NCI-H345 treated with DMSO at 0.1 percent for 48 hours (cell line): ENCODE results near the gene PRSS50.
"Not testable (repeated sequence)": the region's sequence is repeated elsewhere in the genome, so short reads cannot be mapped to it uniquely, and the experiment has no call there.

Experiments
- DNase-seq: peaks from one replicate; lab custom pipeline; 2025; ENCODE audit not compliant: unreplicated experiment; lab: John Stamatoyannopoulos, UW

The PRSS50 gene, protein sequence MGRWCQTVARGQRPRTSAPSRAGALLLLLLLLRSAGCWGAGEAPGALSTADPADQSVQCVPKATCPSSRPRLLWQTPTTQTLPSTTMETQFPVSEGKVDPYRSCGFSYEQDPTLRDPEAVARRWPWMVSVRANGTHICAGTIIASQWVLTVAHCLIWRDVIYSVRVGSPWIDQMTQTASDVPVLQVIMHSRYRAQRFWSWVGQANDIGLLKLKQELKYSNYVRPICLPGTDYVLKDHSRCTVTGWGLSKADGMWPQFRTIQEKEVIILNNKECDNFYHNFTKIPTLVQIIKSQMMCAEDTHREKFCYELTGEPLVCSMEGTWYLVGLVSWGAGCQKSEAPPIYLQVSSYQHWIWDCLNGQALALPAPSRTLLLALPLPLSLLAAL

DNA sequence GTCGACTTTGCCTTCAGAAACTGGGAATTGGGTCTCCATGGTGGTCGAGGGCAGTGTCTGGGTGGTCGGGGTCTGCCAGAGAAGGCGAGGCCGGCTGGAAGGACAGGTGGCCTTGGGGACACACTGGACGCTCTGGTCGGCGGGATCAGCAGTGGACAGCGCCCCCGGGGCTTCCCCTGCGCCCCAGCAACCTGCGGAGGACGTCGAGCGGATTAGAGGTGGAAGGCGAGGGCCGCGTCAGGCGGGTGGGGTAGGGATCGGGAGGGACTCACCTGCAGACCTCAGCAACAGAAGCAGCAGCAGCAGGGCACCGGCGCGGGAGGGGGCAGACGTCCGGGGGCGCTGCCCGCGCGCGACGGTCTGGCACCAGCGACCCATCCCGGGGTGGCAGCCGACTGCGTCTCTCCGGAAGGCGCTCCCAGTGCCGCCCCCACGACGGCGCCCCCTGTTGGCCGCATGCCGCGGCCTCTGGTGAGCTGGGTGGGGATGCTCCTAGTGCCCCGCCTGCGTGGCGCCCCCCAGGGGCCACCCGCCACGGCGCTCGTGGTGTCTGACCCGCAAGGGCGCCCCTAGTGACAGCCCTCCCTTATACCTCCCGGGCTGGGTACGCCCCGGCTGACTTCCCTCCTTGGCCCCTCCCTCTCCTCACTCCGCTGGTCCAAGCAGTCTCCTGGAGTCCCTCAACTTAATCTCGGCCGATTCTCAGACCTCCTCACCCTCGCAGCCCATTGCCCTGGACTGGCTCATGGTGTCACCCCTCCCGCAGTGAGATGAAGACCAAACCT lies at the start of gene PRSS50:
PRSS50 (minus strand) TSS at position 423 of the 785 bp plus-strand sequence; CDS start at position 378, 45 bp downstream.
- DNase-seq: no peak

DNA sequence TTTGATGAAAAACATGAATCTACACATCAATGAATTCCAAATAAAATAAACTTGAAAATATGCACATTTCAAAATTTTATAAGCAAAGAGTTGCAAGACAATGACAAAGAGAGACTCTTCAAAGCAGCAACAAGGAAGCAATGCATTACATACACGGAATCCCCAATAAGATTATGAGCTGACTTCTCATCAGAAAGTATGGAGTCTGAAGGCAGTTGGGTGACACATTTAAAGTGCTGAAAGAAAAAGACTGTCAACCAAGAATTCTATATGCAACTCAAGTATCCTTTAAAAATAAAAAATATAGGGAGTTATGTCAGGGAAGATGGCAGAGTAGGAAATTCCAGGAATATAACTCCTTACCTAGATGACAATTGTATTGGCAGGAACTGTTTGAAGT lies 46.5 kb upstream of the PRSS50 start:
- DNase-seq: no peak

DNA sequence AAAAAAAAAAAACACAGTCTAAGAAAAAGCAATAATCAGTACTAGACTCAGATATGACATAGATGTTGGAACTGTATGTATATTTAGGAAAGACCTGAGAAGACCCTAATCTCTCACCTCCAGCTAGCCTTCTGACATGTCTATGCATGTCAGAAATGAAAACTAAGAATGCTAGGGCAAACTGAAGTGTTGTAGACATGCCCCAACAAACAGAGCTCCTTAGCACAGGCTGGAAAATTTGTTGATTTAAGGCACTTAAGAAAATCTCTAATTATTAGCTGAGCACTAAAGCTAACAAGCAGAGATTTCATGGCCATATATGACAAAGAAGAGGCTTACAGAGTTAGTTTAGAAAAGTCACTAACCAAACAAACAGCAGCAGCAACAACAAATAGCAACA lies 45.5 kb upstream of the PRSS50 start:
- DNase-seq: no peak

DNA sequence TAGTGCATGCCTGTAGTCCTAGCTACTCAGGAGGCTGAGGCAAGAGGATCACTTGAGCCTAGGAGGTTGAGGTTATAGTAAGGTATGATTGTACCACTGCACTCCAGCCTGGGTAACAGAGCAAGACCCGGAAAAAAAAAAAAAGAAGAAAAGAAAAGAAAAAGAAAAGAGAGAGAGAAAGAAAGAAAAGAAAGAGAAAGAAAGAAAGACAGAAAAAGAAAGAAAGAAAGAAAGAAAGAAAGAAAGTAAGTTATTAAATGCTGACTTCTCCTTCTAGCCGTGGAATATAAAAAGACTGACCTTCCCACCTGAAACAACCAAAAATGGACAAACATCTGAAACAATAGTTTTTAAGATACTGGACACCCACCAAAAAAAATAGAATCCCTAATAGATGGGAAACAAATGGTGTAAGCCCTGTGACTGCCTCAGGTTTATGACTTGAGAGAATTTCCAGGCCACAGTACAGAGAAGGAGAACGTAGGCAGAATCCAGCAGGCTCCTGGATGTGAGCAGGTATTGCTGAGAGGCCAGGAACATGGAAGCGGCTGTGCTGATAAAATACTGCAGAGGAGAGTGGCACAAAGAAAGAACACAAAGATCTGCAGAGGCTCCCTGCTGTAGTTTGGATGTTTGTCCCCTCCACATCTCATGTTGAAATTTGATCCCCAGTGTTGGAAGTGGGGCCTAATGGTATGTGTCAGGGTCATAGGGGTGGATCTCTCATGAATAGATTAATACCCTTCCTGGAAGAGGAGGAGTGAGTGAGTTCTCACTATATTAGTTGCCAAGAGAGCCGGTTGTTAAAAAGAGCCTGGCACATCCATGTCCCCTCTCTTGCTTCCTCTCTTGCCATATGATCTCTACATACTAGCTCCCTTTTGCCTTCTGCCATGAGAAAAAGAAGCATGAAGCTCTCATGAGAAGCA lies 41.8 kb upstream of the PRSS50 start:
- no peak for DNase-seq

DNA sequence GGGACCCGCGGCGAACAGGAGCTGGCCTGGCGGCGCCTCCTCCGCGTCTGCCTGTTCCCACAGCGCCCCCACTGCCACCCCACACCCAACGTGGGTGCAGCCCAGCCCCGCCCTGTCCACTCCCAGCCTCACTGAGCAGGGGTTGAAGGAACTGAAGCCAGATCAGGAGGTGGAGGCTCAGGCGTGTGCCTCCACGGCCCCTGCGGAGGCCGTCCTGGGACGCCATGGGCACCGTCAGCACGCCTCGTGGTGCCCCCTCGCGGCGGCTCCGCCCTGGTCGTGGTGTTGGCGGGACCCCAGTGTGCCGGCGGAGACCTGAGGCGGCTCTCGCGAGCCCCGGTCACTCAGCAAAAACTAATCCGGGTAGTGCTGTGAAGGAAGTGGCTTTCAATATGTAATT lies 39.0 kb upstream of the PRSS50 start:
- DNase-seq: no peak

DNA sequence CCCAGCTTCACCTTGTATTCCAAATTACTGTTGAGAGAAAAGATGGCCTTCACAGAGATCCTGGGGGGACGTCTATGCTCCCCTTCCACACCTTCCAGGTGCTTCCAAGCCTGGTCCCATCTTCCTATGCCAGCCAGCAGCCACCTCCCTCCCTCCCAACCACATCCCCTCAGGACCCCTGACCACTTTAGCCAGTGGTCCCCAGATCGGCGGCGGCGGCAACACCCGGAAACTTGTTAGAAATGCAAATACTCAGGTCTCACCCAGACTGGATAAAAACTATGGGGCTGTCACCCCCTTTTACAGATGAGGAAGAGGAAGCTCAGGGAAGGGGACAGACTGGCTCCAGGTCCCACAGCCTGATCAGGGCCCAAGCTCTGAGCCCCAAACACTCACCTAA lies 38.0 kb upstream of the PRSS50 start:
- no peak for DNase-seq

DNA sequence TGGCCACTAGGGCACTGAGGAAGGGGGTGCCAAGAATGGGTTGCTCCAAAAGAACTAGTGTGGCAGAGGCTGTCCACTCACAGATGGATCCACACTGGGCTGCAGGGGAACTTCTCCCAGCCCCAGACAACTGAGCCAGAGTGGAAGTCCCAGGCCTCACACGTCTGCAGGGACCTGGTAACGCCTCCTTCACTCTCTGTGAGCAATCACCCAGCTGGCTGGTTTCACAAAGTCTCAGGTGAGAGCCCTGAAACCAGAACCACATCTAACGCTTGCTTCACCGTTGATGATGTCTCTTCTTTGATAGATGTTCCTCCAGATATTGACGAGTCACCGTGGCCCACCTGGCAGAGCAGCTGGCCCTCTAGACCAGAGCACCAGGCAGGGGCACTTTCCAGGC lies 35.5 kb upstream of the PRSS50 start:
- DNase-seq: not testable (repeated sequence)

DNA sequence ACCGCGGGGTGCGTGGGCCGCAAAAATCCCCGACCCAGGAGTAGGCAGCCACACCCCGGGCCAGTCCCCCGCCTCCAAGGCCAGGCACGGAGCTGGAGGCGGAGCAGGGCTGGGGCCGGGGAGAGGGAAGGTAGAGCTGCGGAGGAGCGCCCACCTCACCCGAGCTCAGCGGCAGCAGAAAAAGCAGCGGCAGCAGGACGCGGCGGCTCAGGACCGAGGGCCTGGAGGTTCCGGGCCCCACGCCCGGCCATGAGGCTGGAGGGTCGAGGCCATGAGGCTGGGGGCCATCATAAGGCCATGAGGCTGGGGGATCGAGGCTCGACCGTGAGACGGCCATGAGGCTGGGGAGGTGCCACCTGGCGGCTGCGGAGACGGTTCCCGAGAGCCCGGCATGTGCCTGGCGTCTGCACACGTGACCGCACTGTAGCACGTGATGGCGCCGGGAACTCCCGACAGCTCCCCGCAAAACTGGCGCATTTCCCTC lies 32.9 kb upstream of the PRSS50 start:
- no peak for DNase-seq

DNA sequence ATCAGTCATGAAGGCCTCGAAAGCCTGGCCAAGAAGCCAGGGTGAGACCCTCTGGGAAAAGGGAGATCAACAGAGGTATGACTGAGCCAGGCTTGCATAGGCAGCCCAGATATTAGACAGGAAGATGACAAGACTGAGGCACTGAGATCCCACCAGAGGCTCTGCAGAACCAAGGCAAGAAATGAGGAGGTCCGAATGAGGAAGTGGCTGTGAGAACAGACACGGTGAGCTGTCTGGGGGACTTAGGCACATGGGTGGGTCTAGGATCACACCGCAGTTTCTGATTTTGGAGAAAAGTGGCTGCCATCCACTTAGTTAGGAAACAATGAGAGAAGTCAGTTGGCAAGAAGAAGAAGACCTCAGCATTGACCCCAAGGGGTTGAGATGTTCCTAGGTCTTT lies 31.5 kb upstream of the PRSS50 start:
- no peak for DNase-seq

DNA sequence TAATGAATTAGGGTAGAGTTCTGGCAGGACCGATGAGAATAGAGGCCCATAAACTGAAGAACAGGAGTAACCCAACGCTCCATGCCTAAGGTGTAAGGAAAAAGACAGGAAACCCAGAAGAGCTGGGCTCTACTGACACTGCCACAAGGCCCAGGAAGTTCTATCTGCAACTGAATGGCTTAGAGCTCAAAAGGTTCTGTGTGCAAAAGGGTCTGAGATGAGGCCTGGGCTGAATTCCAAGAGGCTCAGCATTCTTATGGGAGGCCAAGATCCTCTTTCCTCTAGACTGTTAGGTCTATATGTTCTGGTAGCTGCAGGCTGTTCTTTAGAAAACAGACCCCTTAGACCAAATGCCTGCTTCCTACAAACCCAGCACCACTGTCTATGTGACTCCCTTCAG lies 30.5 kb upstream of the PRSS50 start:
- DNase-seq: no peak

DNA sequence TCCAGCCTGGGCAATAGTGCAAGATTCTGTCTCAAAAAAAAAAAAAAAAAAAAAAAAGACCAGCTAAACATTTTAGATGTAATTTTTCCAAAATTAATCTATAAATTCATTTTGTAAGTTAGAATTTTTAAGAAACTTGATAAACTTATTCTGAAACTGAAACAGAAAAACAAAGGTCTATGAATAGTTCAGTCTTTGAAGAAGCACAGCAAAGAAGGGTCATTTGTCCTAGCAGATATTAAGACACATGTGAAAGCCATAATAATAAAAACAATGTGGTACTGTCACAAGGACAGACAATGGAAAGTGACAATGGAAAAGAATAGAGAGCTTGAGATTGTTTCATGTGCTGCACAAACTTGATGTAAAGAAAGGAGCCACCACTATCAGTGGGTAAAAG lies 29.0 kb upstream of the PRSS50 start:
- DNase-seq: no peak

DNA sequence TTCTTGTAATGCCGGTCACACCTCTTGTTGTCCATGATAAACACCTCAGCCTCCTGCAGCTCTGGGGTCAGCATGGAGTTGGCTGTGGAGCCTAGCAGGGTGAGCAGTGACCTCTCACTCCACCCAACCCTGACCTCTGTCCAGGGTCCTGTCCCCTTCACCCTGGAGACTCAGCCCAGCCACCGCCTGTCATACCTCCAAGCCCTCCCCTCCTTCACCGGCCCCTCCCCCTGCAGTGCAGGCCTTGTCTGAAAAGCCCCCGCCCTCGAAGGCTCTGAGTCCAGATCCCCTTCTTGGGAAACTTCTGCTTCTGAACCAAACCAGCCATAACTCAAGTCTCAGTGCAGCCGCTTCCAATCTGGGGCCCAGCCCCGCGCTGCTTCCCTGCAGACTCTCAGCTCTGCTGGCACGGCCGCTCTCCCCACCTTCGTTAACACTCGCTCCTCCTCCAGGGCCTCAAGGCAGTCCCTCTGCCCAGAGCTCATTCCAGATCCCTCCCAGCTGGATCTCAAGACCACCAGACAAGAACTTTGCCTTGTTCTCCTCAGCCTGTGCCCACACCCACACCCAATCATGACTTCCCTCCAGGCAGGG lies 25.4 kb upstream of the PRSS50 start:
- no peak for DNase-seq

DNA sequence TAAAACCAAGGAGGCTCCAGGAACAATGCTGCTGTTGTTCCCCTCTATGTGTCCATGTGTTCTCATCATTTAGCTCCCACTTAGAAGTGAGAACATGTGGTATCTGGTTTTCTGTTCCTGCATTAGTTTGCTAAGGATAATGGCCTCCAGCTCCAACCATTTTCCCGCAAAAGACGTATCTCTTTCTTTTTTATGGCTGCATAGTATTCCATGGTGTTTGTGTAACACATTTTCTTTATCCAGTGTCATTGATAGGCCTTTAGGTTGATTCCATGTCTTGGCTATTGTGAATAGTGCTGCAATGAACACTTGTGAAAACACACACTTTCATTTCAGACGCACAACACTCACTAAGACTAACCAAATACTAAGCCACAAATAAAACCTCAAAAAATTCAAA lies 21.9 kb upstream of the PRSS50 start:
- not testable (repeated sequence) for DNase-seq

DNA sequence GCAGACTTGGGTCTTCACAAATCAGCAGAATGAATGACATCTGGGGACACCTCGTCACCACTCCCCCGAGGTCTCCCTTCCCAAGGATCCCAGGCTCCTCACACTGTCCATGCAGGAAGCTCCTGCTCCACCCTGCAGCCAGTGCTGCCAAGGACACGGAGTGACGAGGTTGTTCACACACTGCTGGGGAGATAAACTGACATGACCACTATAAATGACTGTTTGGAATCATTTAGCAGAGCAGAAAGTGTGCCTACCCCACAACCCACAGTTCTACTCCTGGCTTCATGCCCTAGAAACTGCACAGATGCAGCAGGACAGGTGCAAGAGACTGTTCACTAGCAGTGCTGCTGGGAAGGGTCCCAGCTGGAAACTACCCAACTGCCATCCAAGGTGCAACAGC lies 19.7 kb upstream of the PRSS50 start:
- no peak for DNase-seq

DNA sequence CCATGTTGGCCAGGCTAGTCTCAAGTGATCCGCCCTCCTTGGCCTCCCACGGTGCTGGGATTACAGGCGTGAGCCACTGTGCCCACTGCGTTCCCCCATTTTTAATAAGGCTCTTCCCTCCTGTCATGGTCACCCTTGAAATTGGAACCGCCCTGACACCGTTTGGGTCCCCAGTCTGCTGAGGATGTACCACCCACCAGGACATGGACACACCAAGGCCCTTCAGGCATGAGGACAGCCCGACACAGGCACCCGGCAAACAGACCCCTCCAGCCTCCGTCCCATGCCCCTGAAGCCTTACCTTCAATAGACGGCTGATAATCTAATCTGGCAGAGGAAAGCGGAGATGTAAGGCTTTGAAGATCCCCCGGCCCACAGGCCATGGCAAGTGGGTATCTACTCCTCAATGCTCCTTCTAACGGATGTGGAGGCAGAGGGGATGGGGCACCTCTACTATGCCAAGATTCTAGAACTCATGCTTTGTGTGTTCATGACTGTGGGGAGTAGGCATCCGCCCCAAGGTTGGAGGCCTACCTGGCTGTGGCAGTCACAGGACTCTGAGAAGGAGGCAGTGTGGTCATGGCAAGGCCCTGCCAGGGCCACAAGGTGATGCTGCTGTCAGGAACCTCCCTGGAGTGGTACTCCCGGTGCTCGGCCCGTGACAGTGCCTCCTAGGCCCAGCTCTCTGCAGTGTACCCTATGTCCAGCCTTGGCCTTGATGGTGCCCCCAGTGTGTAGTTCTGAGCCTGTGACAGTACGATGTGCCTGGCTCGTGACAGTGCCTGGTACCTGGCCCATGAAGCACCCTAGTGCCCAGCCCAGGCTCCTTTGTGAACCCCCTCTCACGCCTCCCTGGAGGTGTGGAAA lies 18.6 kb upstream of the PRSS50 start:
- no peak for DNase-seq

DNA sequence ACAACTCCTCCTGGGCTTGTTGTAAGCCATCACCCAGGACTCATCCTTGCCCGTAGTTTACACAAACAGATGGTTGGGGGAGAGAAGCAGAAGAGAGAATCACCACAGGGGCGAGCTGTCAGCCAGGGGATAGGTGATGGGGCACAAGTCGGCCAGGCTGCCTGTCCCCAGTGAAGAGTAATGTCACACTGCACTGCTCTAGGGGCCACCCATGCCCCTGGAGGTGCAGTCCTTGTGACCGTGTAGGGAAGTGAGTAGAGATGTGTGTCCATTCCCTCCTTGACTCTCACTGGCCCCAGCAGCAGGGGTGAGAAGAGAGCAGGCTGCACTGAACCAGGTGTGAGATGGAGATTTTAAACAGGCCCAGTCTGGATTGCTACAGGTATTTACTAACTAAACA lies 17.1 kb upstream of the PRSS50 start:
- no peak for DNase-seq

DNA sequence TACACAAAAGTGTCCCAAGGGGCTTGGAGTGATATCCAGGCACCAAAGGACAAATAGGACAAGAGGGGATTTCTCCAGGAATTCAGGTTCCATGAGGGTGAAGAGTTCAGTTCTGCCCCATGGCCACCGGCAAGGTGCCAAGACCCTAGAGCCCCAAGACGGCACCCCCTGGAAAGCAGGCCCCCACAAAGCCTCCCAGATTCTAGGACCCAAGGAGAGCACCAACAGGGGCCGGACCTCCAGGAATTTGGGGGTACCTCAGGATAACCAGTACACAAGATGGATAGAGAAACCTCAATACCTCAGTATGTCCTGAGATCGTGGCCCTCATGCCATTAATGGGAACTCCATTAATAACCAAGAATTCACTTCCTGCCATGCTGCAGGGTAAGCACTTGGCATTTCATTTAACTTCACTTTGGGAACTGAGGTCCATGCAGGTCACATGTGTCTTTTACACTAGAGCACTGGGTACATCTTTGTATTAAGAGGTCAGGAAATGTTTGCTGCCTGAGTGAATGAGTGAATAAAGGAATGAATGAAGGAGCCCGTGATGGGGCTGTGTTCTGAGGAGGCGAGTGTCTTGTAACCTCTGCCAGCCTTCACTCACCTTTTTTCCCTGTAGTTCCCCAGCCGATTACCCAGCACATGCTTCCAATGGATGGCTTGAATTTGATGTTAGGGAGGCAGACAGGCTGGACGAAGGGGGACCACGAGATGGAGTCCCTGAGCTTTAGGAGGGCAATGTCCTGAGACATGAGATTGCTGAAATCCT lies 15.5 kb upstream of the PRSS50 start:
- no peak for DNase-seq

DNA sequence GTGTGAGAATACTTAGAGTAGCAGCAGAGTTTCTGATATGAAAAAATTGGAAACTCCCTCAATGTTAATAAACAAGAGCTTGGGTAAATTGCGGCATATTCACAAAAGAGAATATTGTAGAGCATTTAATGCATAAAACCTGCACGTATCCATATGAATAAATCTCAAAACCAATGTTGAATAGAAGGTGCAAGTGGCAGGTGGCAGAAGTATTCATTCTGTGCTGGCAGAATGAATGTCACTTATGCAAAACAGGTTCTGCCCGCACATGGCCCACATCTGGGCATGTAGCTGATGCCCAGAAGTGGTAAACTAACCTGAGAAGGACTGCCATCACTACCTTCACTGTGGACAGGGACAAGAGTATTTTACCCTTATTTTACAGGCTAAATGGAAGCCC lies 14.1 kb upstream of the PRSS50 start:
- DNase-seq: no peak

DNA sequence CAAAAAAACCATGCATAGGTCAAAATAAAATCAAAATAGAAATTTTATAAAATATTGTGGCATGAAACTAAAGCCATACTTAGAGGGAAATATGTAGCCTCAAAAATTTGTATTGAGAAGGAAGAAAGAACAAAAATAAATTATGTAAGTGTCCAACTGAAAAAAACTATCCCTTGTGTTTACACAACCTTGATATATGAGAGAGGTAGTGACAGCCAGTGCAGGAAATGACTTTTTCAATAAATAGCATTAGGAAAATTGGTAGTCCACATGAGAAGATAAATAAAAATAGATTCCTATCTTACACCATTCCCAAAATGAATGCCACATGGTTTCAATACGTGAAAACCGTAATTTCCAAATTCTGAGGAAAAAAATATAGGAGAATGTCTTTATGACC lies 13.2 kb upstream of the PRSS50 start:
- DNase-seq: no peak
